Trophoblast cell (in vitro differentiated cells and primary cell): Measurements from ENCODE around the gene EDNRA.

Source experiments
- DNase-seq, 2 donors: peaks; one replicate each; pipeline ENCODE4 v3.0.0-alpha.2; 2016
- H2AFZ ChIP-seq: 2 replicates; pipeline ENCODE4 v1.6.1; 2013; ENCODE audit warnings: low read length, moderate library complexity, mild to moderate bottlenecking; ENCODE audit not compliant: insufficient read depth, poor library complexity
- H2AK5ac ChIP-seq: 2 replicates; pipeline ENCODE4 v1.6.1; 2013; ENCODE audit warnings: mild to moderate bottlenecking, low read length
- H2BK120ac ChIP-seq: 2 replicates; pipeline ENCODE4 v1.6.1; 2013; ENCODE audit warnings: low read length, mild to moderate bottlenecking, moderate library complexity; ENCODE audit not compliant: insufficient read depth, poor library complexity
- H2BK12ac ChIP-seq: 2 replicates; pipeline ENCODE4 v1.6.1; 2013; ENCODE audit warnings: mild to moderate bottlenecking, low read length, moderate library complexity
- H2BK5ac ChIP-seq: 2 replicates; pipeline ENCODE4 v1.6.1; 2013; ENCODE audit warnings: low read length, low read depth, moderate library complexity, mild to moderate bottlenecking; ENCODE audit not compliant: poor library complexity
- H3K14ac ChIP-seq: 2 replicates; pipeline ENCODE4 v1.6.1; 2013; ENCODE audit warnings: mild to moderate bottlenecking, low read length
- H3K18ac ChIP-seq: 2 replicates; pipeline ENCODE4 v1.6.1; 2013; ENCODE audit warnings: mild to moderate bottlenecking, low read length
- H3K23ac ChIP-seq: 2 replicates; pipeline ENCODE4 v1.6.1; 2013; ENCODE audit warnings: low read length
- H3K27ac ChIP-seq: 2 replicates; pipeline ENCODE4 v1.5.1; 2013; ENCODE audit warnings: low read depth, mild to moderate bottlenecking, inconsistent platforms, low read length, moderate library complexity
- H3K27me3 ChIP-seq: 2 replicates; pipeline ENCODE4 v1.6.1; 2013; ENCODE audit warnings: inconsistent platforms, mild to moderate bottlenecking, low read length, moderate library complexity; ENCODE audit not compliant: insufficient read depth
- H3K36me3 ChIP-seq, 2 experiments: 1 replicate in 1 of 2; 2 replicates in 1 of 2; pipeline ENCODE4 v1.6.1; 2013; ENCODE audit warnings: low read length in 2 of 2, mild to moderate bottlenecking in 2 of 2, moderate library complexity in 1 of 2; ENCODE audit not compliant: insufficient read depth in 2 of 2, control insufficient read depth in 1 of 2
- H3K4ac ChIP-seq: 2 replicates; pipeline ENCODE4 v1.6.1; 2013; ENCODE audit warnings: low read depth, mild to moderate bottlenecking, low read length, moderate library complexity
- H3K4me1 ChIP-seq, 2 experiments: 1 replicate in 1 of 2; 2 replicates in 1 of 2; pipeline ENCODE4 v1.6.1; 2013; ENCODE audit warnings: low read length in 2 of 2, mild to moderate bottlenecking in 2 of 2, moderate library complexity in 1 of 2; ENCODE audit not compliant: insufficient read depth in 2 of 2, control insufficient read depth in 1 of 2
- H3K4me2 ChIP-seq: 2 replicates; pipeline ENCODE4 v1.6.1; 2013; ENCODE audit warnings: inconsistent platforms, mild to moderate bottlenecking, low read length, moderate library complexity
- H3K4me3 ChIP-seq: 2 replicates; pipeline ENCODE4 v1.5.1; 2013; ENCODE audit warnings: mild to moderate bottlenecking, low read depth, low read length, inconsistent platforms
- H3K79me1 ChIP-seq: one replicate; pipeline ENCODE4 v1.6.1; 2013; ENCODE audit warnings: low read length
- H3K79me2 ChIP-seq: 2 replicates; pipeline ENCODE4 v1.6.1; 2013; ENCODE audit warnings: low read length, mild to moderate bottlenecking; ENCODE audit not compliant: control insufficient read depth, insufficient read depth, poor library complexity
- H3K9ac ChIP-seq: 2 replicates; pipeline ENCODE4 v1.6.1; 2013; ENCODE audit warnings: mild to moderate bottlenecking, low read length
- H3K9me3 ChIP-seq: 2 replicates; pipeline ENCODE4 v1.6.1; 2013; ENCODE audit warnings: low read depth, mild to moderate bottlenecking, control low read depth, inconsistent platforms, low read length; ENCODE audit not compliant: insufficient read depth
- H4K12ac ChIP-seq: 2 replicates; pipeline ENCODE4 v1.6.1; 2013; ENCODE audit warnings: low read depth, mild to moderate bottlenecking, low read length, moderate library complexity
- H4K8ac ChIP-seq: 2 replicates; pipeline ENCODE4 v1.6.1; 2013; ENCODE audit warnings: low read depth, mild to moderate bottlenecking, low read length, moderate library complexity
- H4K91ac ChIP-seq: one replicate; pipeline ENCODE4 v1.6.1; 2013; ENCODE audit warnings: low read depth, mild to moderate bottlenecking, low read length, moderate library complexity
- WGBS: extraction: QIAGEN DNeasy Blood & Tissue Kit; methylation state at CpG from one replicate; pipeline ENCODE4 v1.1.7; 2013; ENCODE audit warnings: missing lambda C conversion rate; ENCODE audit not compliant: insufficient read length, insufficient coverage; ENCODE audit errors: extremely low coverage; 5-methylcytosine and 5-hydroxymethylcytosine counted together

EDNRA gene

DNA sequence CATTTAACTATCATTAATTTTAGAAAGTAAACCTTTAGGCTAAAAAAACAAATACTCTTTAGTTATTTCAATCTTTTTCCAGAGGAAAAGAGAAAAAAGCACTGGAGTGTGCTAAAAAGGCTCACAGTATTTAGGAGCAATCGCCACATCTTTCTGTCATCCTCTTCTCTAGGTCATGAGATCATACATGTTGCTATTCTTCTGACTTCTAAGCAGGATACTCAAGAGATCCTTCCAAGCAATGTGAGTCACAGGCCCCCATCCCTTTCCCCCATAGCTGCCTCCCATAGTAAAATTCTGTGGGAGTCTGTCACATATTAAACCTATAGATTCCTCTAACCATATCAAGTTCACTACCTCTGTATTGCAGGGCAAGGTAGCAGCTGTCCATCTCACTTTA lies 7.7 kb downstream of the EDNRA start:
- no peak overlapping the region for H3K18ac ChIP-seq
- H3K4me3 ChIP-seq = no peak overlapping the region
- H4K91ac ChIP-seq = no peak overlapping the region
- no peaks in the 10 kb centered on the region for H3K27me3 ChIP-seq
- no peak overlapping the region for H3K27ac ChIP-seq
- WGBS = no CpG with 5 or more reads among the region's 1 CpG
- H3K14ac ChIP-seq = no peak overlapping the region
- H2AFZ ChIP-seq = no peak overlapping the region
- no peaks in the 10 kb centered on the region for H3K79me1 ChIP-seq
- H3K4ac ChIP-seq = no peak overlapping the region
- H2BK5ac ChIP-seq = no peak overlapping the region
- no peak for DNase-seq
- no peak overlapping the region for H2BK12ac ChIP-seq
- no peak overlapping the region for H3K23ac ChIP-seq
- H3K36me3 ChIP-seq = no peaks in the 10 kb centered on the region
- no peak overlapping the region for H2BK120ac ChIP-seq
- no peak overlapping the region for H3K9ac ChIP-seq
- no peak overlapping the region for H4K8ac ChIP-seq
- H2AK5ac ChIP-seq = no peak overlapping the region
- no peaks in the 10 kb centered on the region for H3K4me1 ChIP-seq
- no peak overlapping the region for H3K4me2 ChIP-seq
- H4K12ac ChIP-seq = no peak overlapping the region
- no peaks in the 10 kb centered on the region for H3K79me2 ChIP-seq
- H3K9me3 ChIP-seq = no peaks in the 10 kb centered on the region

DNA sequence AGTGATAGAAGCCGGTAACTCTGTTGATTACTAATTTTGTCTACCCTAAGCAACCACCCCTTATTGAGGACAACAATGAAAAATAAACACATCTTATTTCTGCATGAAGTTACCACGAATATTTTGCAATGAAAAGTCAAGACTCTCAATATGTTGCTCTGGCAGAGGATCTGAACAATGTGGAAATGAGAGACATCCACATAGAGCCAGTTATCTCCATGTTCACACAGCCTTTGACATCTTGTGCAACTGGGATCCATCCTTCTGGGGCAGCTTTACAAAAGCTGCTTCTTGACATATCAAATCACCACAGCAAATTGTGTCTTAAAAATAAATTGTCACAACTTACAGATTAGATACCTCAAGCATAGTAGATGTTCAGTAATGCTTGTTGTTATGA lies 10.2 kb downstream of the EDNRA start:
- H2AK5ac ChIP-seq = no peak overlapping the region
- no peak for DNase-seq
- H3K18ac ChIP-seq = no peak overlapping the region
- no peak overlapping the region for H3K27ac ChIP-seq
- H2BK120ac ChIP-seq = no peak overlapping the region
- no peaks in the 10 kb centered on the region for H3K79me2 ChIP-seq
- no peak overlapping the region for H4K12ac ChIP-seq
- no peak overlapping the region for H3K14ac ChIP-seq
- no peak overlapping the region for H3K23ac ChIP-seq
- H3K4me1 ChIP-seq = no peaks in the 10 kb centered on the region
- H4K8ac ChIP-seq = no peak overlapping the region
- no peaks in the 10 kb centered on the region for H3K36me3 ChIP-seq
- H3K9ac ChIP-seq = no peak overlapping the region
- H2AFZ ChIP-seq = no peak overlapping the region
- no peak overlapping the region for H4K91ac ChIP-seq
- H3K9me3 ChIP-seq = peaks cover 2% of the 10 kb centered on the region
- H2BK5ac ChIP-seq = no peak overlapping the region
- H3K4me2 ChIP-seq = no peak overlapping the region
- H3K4ac ChIP-seq = no peak overlapping the region
- no peak overlapping the region for H2BK12ac ChIP-seq
- WGBS = no CpG with 5 or more reads among the region's 2 CpGs
- H3K4me3 ChIP-seq = no peak overlapping the region
- no peaks in the 10 kb centered on the region for H3K27me3 ChIP-seq
- H3K79me1 ChIP-seq = no peaks in the 10 kb centered on the region

DNA sequence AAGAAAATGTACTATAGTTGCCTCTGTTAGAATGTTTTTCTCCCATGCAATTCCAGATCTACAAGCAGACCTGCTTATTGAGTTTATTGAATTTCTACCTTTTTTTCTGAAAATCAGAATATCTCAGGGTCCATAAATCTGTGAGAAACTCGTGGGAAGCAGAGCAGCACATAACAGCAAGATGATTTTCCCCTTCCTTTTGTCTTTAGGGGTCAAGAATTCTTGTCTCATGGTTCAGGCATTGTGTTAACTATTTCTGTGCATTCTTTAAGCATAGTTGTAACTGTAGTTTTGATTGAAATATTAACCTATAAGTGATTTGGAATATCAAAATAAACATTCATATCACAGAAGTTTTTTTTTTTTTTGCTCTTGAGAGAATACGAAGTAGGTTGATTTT lies 11.4 kb downstream of the EDNRA start:
- no peak overlapping the region for H2BK120ac ChIP-seq
- DNase-seq = no peak
- H3K79me1 ChIP-seq = no peaks in the 10 kb centered on the region
- no peak overlapping the region for H3K4me2 ChIP-seq
- no peak overlapping the region for H3K9ac ChIP-seq
- H3K79me2 ChIP-seq = no peaks in the 10 kb centered on the region
- H4K12ac ChIP-seq = no peak overlapping the region
- H4K91ac ChIP-seq = no peak overlapping the region
- H2BK12ac ChIP-seq = no peak overlapping the region
- no peak overlapping the region for H3K27ac ChIP-seq
- H4K8ac ChIP-seq = no peak overlapping the region
- H3K36me3 ChIP-seq = no peaks in the 10 kb centered on the region
- H3K9me3 ChIP-seq = peaks cover 2% of the 10 kb centered on the region
- H3K4ac ChIP-seq = no peak overlapping the region
- H2AFZ ChIP-seq = no peak overlapping the region
- H2AK5ac ChIP-seq = no peak overlapping the region
- H3K14ac ChIP-seq = no peak overlapping the region
- no peaks in the 10 kb centered on the region for H3K4me1 ChIP-seq
- no peak overlapping the region for H3K23ac ChIP-seq
- no peaks in the 10 kb centered on the region for H3K27me3 ChIP-seq
- WGBS = no CpG with 5 or more reads among the region's 2 CpGs
- H2BK5ac ChIP-seq = no peak overlapping the region
- H3K4me3 ChIP-seq = no peak overlapping the region
- H3K18ac ChIP-seq = no peak overlapping the region

DNA sequence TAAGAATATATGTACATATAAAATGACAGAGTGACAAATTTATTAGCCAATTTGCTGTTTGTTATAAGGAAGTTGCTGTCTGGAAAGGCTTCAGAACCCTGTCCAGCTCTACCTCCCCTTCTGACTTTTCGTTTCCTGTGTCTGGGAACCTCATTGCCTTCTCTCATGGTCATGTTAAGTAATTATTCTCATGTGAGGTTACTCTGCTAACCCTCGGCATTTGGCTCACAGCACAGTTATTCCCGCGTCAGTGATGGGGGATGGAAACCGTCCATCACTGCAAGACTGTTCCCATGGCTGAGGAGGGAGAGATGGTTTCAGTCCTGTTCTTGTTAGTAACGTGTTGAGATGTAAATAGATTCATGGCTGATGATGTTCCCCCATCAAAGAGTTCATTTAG lies 11.9 kb downstream of the EDNRA start:
- no peak overlapping the region for H3K14ac ChIP-seq
- H3K4ac ChIP-seq = no peak overlapping the region
- H2AK5ac ChIP-seq = no peak overlapping the region
- no peak overlapping the region for H3K18ac ChIP-seq
- no peak overlapping the region for H3K27ac ChIP-seq
- H3K4me3 ChIP-seq = no peak overlapping the region
- no peaks in the 10 kb centered on the region for H3K27me3 ChIP-seq
- H2BK12ac ChIP-seq = no peak overlapping the region
- H4K8ac ChIP-seq = no peak overlapping the region
- no peaks in the 10 kb centered on the region for H3K79me1 ChIP-seq
- H2BK5ac ChIP-seq = no peak overlapping the region
- no peak overlapping the region for H4K91ac ChIP-seq
- no peaks in the 10 kb centered on the region for H3K4me1 ChIP-seq
- no peak overlapping the region for H2BK120ac ChIP-seq
- no peak overlapping the region for H3K9ac ChIP-seq
- no peak overlapping the region for H4K12ac ChIP-seq
- no peak for DNase-seq
- H2AFZ ChIP-seq = no peak overlapping the region
- no peak overlapping the region for H3K4me2 ChIP-seq
- H3K9me3 ChIP-seq = peaks cover 2% of the 10 kb centered on the region
- no CpG with 5 or more reads among the region's 6 CpGs for WGBS
- no peak overlapping the region for H3K23ac ChIP-seq
- no peaks in the 10 kb centered on the region for H3K36me3 ChIP-seq
- H3K79me2 ChIP-seq = no peaks in the 10 kb centered on the region
